Measurements from ENCODE around the gene LRRC75A.

LRRC75A gene

GRCh38 chr17:16419074-16419928, 72.7 kb downstream of the LRRC75A start:
- TF ChIP-seq CTCF (IDR thresholded peaks at IDR 0.05; ENCODE audit: low read depth, low read length, missing control alignments), result no peak
- no peak for DNase-seq (ENCODE audit: low read depth)
- H3K4me3 ChIP-seq (ENCODE audit: low read depth, low read length), result peak overlapping the region; percentile 17

- peak overlapping the region; percentile 5; the same call in 1 of the 2 replicates for H3K4me3 ChIP-seq (ENCODE audit: low read depth, low read length)
- no peak for TF ChIP-seq CTCF (IDR thresholded peaks at IDR 0.05; ENCODE audit: low read depth, low read length, missing control alignments)
- DNase-seq (ENCODE audit: low read depth), result no peak
Observed at GRCh38 chr17:16418685-16419068, 73.3 kb downstream of the LRRC75A start.

- H3K4me3 ChIP-seq (ENCODE audit: low read depth, low read length), result peak overlapping the region; percentile 5; the same call in 1 of the 2 replicates
- DNase-seq (ENCODE audit: low read depth), result no peak
- TF ChIP-seq CTCF (IDR thresholded peaks at IDR 0.05; ENCODE audit: low read depth, low read length, missing control alignments), result no peak
Observed at GRCh38 chr17:16417896-16418684, 73.9 kb downstream of the LRRC75A start.

- no peak overlapping the region for H3K4me3 ChIP-seq (ENCODE audit: low read depth, low read length)
- DNase-seq (ENCODE audit: low read depth), result no peak
- TF ChIP-seq CTCF (IDR thresholded peaks at IDR 0.05; ENCODE audit: low read depth, low read length, missing control alignments), result no peak
Observed at GRCh38 chr17:16417399-16417798, 74.6 kb downstream of the LRRC75A start.

GRCh38 chr17:16415031-16415924, 76.7 kb downstream of the LRRC75A start, which contains the start of gene TRPV2:
TRPV2 (plus strand) TSS chr17:16415571; CDS start chr17:16417669, 2,098 bp downstream.
- no peak for DNase-seq (ENCODE audit: low read depth)
- peak within 1 kb of the TSS; percentile 92 for H3K4me3 ChIP-seq (ENCODE audit: low read depth, low read length)
- TF ChIP-seq CTCF (IDR thresholded peaks at IDR 0.05; ENCODE audit: low read depth, low read length, missing control alignments), result peak; percentile 93

- no peak for TF ChIP-seq CTCF (IDR thresholded peaks at IDR 0.05; ENCODE audit: low read depth, low read length, missing control alignments)
- DNase-seq (ENCODE audit: low read depth), result peak; percentile 87
- H3K4me3 ChIP-seq (ENCODE audit: low read depth, low read length), result peak overlapping the region; percentile 43
Observed at GRCh38 chr17:16407911-16408588, 83.9 kb downstream of the LRRC75A start.

Data from GM12864 (cell line).